K562 (cell line): ENCODE measurements around the gene ABHD12. TPM values are rescaled to one million over a fixed set of nuclear protein-coding genes. Genes with fewer than 3 reads are reported as not detected.

ENCODE experiments used
- ATAC-seq: fragments of 200-7000 bp; cut with Tn5 transposase; 3 replicates; pipeline ENCODE4 v1.9.1; 2020; ENCODE audit warnings: moderate library complexity
- BruUV-seq: library from RNA; stranded (reverse); fragments of 400-500 nt; replicated peaks from 2 replicates; lab custom pipeline; 2021; lab: Mats Ljungman, UMichigan
- CTCF ChIA-PET: fragments of 300-600 bp; formaldehyde crosslinking; extraction: SDS; loops from one replicate; lab custom pipeline; 2021; ENCODE audit warnings: low intra/inter-chr PET ratio; lab: Yijun Ruan, JAX
- POLR2A ChIA-PET: fragments of 300-600, 350-650 bp; sonication (Branson Sonifier 250); formaldehyde crosslinking; extraction: SDS; loops from one replicate; lab custom pipeline; 2021; ENCODE audit warnings: antibody characterized with exemption, inconsistent platforms; lab: Yijun Ruan, JAX
- DNase-seq, 4 experiments: peaks; one replicate each; pipeline versions ENCODE4 v3.0.0 to v3.0.0-alpha.2; 2011 to 2018; ENCODE audit warnings: low spot score in 3 of 4, mixed read lengths in 3 of 4; ENCODE audit errors: extremely low read depth in 1 of 4
- FAIRE-seq: peaks from 2 replicates; lab custom pipeline; 2011; peaks lifted over from hg19 to GRCh38; lab: Jason Lieb, UNC
- H2AFZ ChIP-seq: 2 replicates; pipeline ENCODE4 v1.6.0; 2011; ENCODE audit warnings: low read depth, low read length, control low read depth, inconsistent platforms
- H3K27ac ChIP-seq: fragments of 200-600 bp; 3 replicates; pipeline ENCODE4 v1.8.0; 2011; ENCODE audit warnings: low read depth, mild to moderate bottlenecking, control low read depth, inconsistent platforms, low read length, moderate library complexity, mixed read lengths; ENCODE audit errors: extremely low read depth
- H3K27me3 ChIP-seq, 2 experiments: fragments of 300-600 bp in 1 of 2; 2 replicates in 1 of 2; 3 replicates in 1 of 2; pipeline versions ENCODE4 v1.6.0 to v1.8.0; 2011; ENCODE audit warnings: inconsistent platforms in 2 of 2, low read length in 2 of 2, mild to moderate bottlenecking in 1 of 2, mixed read lengths in 1 of 2, moderate library complexity in 1 of 2; ENCODE audit not compliant: control insufficient read depth in 2 of 2, insufficient read depth in 2 of 2
- H3K36me3 ChIP-seq: fragments of 300-600 bp; 3 replicates; pipeline ENCODE4 v1.8.0; 2011; ENCODE audit warnings: mild to moderate bottlenecking, low read length, inconsistent platforms; ENCODE audit not compliant: control insufficient read depth, insufficient read depth
- H3K4me1 ChIP-seq, 2 experiments: fragments of 200-600 bp in 1 of 2; replicated peaks in 1 of 2; 2 replicates in 1 of 2; 3 replicates in 1 of 2; pipeline versions ENCODE4 v1.5.1 to v1.8.0; 2011; ENCODE audit warnings: inconsistent platforms in 2 of 2, low read length in 2 of 2, mild to moderate bottlenecking in 1 of 2, mixed read lengths in 1 of 2, moderate library complexity in 1 of 2; ENCODE audit not compliant: control insufficient read depth in 2 of 2, insufficient read depth in 2 of 2
- H3K4me2 ChIP-seq: 2 replicates; pipeline ENCODE4 v1.6.1; 2011; ENCODE audit warnings: low read length, control low read depth, inconsistent platforms, mixed read lengths; ENCODE audit not compliant: insufficient read depth
- H3K4me3 ChIP-seq: fragments of 200-600 bp; sonication (generic), shearing (Covaris generic); 2 replicates; pipeline ENCODE4 v1.5.1; 2016; ENCODE audit warnings: control low read depth, inconsistent platforms
- H3K79me2 ChIP-seq: fragments of 200-600 bp; 3 replicates; pipeline ENCODE4 v1.8.0; 2011; ENCODE audit warnings: low read length, inconsistent platforms; ENCODE audit not compliant: control insufficient read depth, insufficient read depth
- H3K9ac ChIP-seq, 2 experiments: 2 replicates each; pipeline versions ENCODE4 v1.6.0 to v1.6.1; 2011; ENCODE audit warnings: low read depth in 2 of 2, low read length in 2 of 2, control low read depth in 1 of 2, inconsistent platforms in 1 of 2, mild to moderate bottlenecking in 1 of 2, mixed read lengths in 1 of 2; ENCODE audit not compliant: insufficient read depth in 1 of 2
- H3K9me1 ChIP-seq: one replicate; pipeline ENCODE4 v1.6.0; 2011; ENCODE audit warnings: inconsistent platforms, mild to moderate bottlenecking, low read length, moderate library complexity; ENCODE audit not compliant: control insufficient read depth, insufficient read depth
- H3K9me3 ChIP-seq: replicated peaks from 2 replicates; pipeline ENCODE4 v1.5.1; 2011; ENCODE audit warnings: low read depth, low read length, inconsistent platforms; ENCODE audit not compliant: control insufficient read depth, insufficient read depth
- H4K20me1 ChIP-seq: replicated peaks from 2 replicates; pipeline ENCODE4 v1.6.1; 2011; ENCODE audit warnings: low read length, inconsistent platforms, mixed read lengths; ENCODE audit not compliant: control insufficient read depth, insufficient read depth
- ETV1 ChIP-seq: fragments of 450-650 bp; conservative IDR thresholded peaks from 2 replicates; pipeline ENCODE4 v1.6.1; 2016; ENCODE audit warnings: missing genetic modification characterization, control low read depth, low read depth, missing compliant biosample characterization
- POLR2G ChIP-seq: fragments of 200-400 bp; formaldehyde crosslinking; IDR thresholded peaks from 2 replicates; pipeline ENCODE4 v1.6.1; 2017; ENCODE audit warnings: low read depth, mild to moderate bottlenecking, antibody characterized with exemption, low read length, moderate library complexity
- TBL1XR1 ChIP-seq, 2 experiments: IDR thresholded peaks; 2 replicates each; pipeline ENCODE4 v1.6.1; 2012; ENCODE audit warnings: improper control_type of control experiment in 2 of 2, low read length in 2 of 2, mild to moderate bottlenecking in 1 of 2
- WGBS: fragments of 100-300 bp; shearing (Covaris generic); methylation state at CpG from one replicate; pipeline ENCODE4 v1.1.6; 2016; ENCODE audit warnings: low coverage, mixed read lengths; ENCODE audit not compliant: insufficient coverage; ENCODE audit errors: missing lambda C conversion rate; 5-methylcytosine and 5-hydroxymethylcytosine counted together
- in situ Hi-C: fragments of 300-500 bp; cut with MboI; formaldehyde crosslinking; loops from 4 replicates; pipeline ENCODE4 v1.15.0; 2018; ENCODE audit warnings: inconsistent platforms, mixed read lengths
- intact Hi-C: fragments of 100-400 bp; cut with micrococcal nuclease; formaldehyde crosslinking; loops from 2 replicates; pipeline ENCODE4 v1.14.2; 2022
- polyA plus RNA-seq, 8 experiments: library from polyadenylated mRNA; depleted of rRNA in 4 of 8; stranded (reverse) in 5 of 8; unstranded in 3 of 8; fragments of >200 nt; fragmentation: Nextera tagmentation in 2 of 8; fragmentation: Illumina TruSeq in 1 of 8; extraction: Ambion mirVana in 2 of 8; extraction: Trizol in 1 of 8; gene quantifications; 2 replicates each; pipeline versions ENCODE4 v1.2.1 to v1.2.3, GENCODE V29; 2011 to 2014; ENCODE audit warnings: inconsistent platforms in 1 of 8, missing spikeins in 1 of 8
- total RNA-seq, 7 experiments: library from RNA; depleted of rRNA in 6 of 7; stranded (reverse); fragments of >200 nt in 6 of 7; fragmentation: Illumina TruSeq in 2 of 7; extraction: Trizol in 2 of 7; gene quantifications; 2 replicates each; pipeline versions ENCODE4 v1.2.1 to v1.2.3, GENCODE V29; 2011 to 2021; ENCODE audit warnings: low replicate concordance in 1 of 7

ABHD12 gene
- total and polyA plus RNA-seq, 9 of the 15 experiments (the other 6 are each of a cell fraction or from before 2014, with no cell fraction given) = 0.65 to 15.6 (median 9.1) TPM

- H3K9ac ChIP-seq = no peak overlapping the region
- intact Hi-C loops (loop anchor here (10.0 kb wide), 1 partner anchor 298 kb away; the partner anchor contains the start of gene APMAP), in situ Hi-C loops (no loop called here)
- FAIRE-seq (no peak), DNase-seq (no peak), ATAC-seq (no peak)
- no peaks in the 10 kb centered on the region for H3K9me3 ChIP-seq
- H3K4me2 ChIP-seq = no peak overlapping the region
- no peak overlapping the region for H3K27ac ChIP-seq
- H3K36me3 ChIP-seq = no peaks in the 10 kb centered on the region; the same call in 2 of the 3 replicates
- H3K27me3 ChIP-seq = no peaks in the 10 kb centered on the region
- BruUV-seq = no TSS peak
- H3K9me1 ChIP-seq = no peaks in the 10 kb centered on the region
- no peak for TF ChIP-seq TBL1XR1 (IDR thresholded peaks at IDR 0.05; ENCODE audit: low read length in 2 of 2)
- no peak for TF ChIP-seq ETV1 (tag)
- peak; percentile 57; the same call in 1 of the 2 replicates for TF ChIP-seq POLR2G
- WGBS = 88% methylated on average over 19 of the region's 35 CpGs
- H3K79me2 ChIP-seq = no peaks in the 10 kb centered on the region
- H4K20me1 ChIP-seq = no peaks in the 10 kb centered on the region
- ChIA-PET CTCF (no interaction called here), POLR2A (no interaction called here)
- H3K4me1 ChIP-seq = peaks cover 0 to 11% of the 10 kb centered on the region in 2 experiments; a peak in 2 of 5 replicates
- H3K4me3 ChIP-seq = no peak overlapping the region
- no peak overlapping the region for H2AFZ ChIP-seq
Observed at GRCh38 chr20:25292176-25292891, 98.3 kb downstream of the ABHD12 start.
